AG04449 (cell line): ENCODE data around the gene CLPTM1L.

Source experiments
- CTCF ChIA-PET: fragments of 350-600 bp; formaldehyde crosslinking; extraction: SDS; loops from one replicate; lab custom pipeline; 2021; ENCODE audit warnings: antibody characterized with exemption; lab: Yijun Ruan, JAX
- POLR2A ChIA-PET: fragments of 400-600, 350-600 bp; formaldehyde crosslinking; extraction: SDS; loops from one replicate; lab custom pipeline; 2020; ENCODE audit warnings: antibody characterized with exemption, inconsistent platforms; lab: Yijun Ruan, JAX
- DNase-seq: peaks from one replicate; pipeline ENCODE4 v3.0.0-alpha.2; 2010; ENCODE audit warnings: low read depth, low spot score
- H3K4me3 ChIP-seq: 2 replicates; pipeline ENCODE4 v1.5.1; 2011; ENCODE audit warnings: low read depth, mild to moderate bottlenecking, control low read depth, low read length
- TF ChIP-seq, protein P1 (sequence below): IDR thresholded peaks from one replicate; pipeline ENCODE4 v1.5.1; 2011; ENCODE audit warnings: mild to moderate bottlenecking, moderate library complexity, low read length, control low read depth, inconsistent platforms; ENCODE audit not compliant: insufficient read depth; ENCODE audit errors: missing control alignments

CLPTM1L gene

GRCh38 chr5:1390861-1391600 lies 46.1 kb upstream of the CLPTM1L start:
- TF ChIP-seq, protein P1, sequence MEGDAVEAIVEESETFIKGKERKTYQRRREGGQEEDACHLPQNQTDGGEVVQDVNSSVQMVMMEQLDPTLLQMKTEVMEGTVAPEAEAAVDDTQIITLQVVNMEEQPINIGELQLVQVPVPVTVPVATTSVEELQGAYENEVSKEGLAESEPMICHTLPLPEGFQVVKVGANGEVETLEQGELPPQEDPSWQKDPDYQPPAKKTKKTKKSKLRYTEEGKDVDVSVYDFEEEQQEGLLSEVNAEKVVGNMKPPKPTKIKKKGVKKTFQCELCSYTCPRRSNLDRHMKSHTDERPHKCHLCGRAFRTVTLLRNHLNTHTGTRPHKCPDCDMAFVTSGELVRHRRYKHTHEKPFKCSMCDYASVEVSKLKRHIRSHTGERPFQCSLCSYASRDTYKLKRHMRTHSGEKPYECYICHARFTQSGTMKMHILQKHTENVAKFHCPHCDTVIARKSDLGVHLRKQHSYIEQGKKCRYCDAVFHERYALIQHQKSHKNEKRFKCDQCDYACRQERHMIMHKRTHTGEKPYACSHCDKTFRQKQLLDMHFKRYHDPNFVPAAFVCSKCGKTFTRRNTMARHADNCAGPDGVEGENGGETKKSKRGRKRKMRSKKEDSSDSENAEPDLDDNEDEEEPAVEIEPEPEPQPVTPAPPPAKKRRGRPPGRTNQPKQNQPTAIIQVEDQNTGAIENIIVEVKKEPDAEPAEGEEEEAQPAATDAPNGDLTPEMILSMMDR = no peak
- POLR2A ChIA-PET = no interaction called here
- CTCF ChIA-PET = no interaction called here
- no peak for DNase-seq
- no peak overlapping the region for H3K4me3 ChIP-seq

DNA sequence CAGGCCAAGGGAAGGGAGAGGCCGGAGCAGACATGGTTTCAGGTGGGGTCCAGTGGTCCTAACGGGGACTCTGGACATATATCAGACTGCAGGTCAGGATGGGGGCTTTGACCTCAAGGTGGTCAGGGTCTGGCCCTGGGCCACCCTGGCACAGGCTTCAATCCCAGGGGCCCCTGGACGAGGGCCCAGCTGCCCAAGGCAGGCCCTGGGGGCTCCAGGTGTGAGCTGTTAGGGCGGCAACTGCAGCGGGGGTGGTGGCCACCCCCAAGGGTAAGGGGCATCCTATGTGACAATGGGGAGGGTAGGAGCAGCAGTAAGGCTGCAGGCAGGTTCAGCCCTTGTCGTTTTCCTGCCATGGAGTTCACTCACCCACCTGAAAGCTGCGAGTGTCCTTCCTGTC lies 45.4 kb upstream of the CLPTM1L start:
- POLR2A ChIA-PET = no interaction called here
- TF ChIP-seq, protein P1 = no peak
- CTCF ChIA-PET = no interaction called here
- no peak for DNase-seq
- no peak overlapping the region for H3K4me3 ChIP-seq

DNA sequence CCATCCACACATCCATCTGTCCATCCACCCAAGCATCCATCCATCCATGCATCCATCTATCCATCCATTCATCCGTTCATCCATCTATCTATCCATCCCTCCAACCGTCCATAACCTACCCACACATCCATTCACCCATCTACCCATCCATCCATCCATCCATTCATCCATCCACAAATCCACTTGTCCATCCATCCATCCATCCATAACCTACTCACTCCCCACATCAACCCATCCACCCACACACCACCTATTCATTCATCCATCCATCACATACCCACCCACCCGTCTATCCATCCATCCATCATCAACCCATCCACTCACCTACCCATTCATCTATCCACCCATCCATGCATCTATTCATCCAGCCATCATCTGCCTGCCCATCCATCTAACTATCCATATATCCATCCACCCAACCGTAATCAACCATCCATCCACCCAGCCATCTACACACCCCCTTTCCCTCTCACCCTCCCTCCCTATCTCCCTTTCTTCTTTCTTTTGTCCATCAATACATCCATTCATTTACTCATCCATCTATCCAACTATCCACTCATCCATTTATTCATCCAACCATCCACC lies 43.6 kb upstream of the CLPTM1L start:
- DNase-seq = no peak
- TF ChIP-seq, protein P1 = no peak
- CTCF ChIA-PET = no interaction called here
- H3K4me3 ChIP-seq = no peak overlapping the region
- POLR2A ChIA-PET = no interaction called here

DNA sequence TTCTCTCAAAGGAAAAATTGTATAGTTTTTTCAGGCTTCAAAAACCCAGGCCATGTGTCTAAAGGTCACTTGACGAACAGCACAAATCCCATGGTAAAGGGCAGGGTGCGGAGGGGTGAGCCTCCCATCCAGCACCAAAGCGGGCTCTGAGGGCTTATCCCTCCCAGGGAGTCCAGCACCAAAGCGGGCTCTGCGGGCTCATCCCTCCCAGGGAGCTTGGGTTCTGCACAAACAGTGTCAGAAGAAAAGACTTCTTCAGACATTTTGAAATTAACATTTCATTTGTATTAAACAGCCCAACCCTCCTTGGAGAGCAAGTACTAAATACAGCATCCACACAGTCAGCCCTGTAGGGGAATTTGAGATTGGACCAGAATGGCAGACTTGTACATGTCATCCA lies 43.0 kb upstream of the CLPTM1L start:
- TF ChIP-seq, protein P1 = no peak
- no peak for DNase-seq
- ChIA-PET CTCF (no interaction called here), POLR2A (no interaction called here)
- H3K4me3 ChIP-seq = no peak overlapping the region

DNA sequence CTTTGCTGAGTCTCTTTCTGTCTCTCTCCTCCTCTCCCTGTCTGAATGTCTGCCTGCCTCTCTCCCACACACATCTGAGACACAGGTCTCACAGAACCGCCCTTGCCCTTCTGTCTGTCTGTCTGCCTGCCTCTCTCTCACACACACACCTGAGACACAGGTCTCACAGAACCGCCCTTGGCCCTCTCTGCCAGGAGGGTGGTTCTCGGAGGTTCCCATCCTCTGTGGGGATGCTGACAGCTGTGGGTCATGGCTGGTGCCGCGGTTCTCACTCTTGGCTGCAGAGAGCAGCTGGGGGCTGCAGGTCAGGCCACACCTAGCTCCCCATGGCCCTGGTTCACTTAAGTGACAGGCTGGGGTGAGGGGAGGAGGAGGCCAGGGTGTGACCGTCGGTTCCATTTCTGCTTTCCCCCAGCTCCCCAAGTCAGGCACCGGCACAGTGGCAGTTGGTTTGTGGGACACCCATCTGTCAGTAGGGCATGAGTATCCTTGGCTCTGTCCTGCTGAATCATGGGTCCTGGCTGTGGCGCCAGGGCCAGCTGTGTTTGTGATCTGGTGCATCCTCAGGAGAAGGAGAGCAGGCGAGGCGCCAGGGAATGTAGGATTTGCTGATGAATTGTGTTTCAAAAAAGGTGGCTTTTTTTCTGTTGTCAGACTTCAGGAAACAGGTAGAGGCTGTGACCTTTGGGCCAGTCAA lies 42.3 kb upstream of the CLPTM1L start:
- H3K4me3 ChIP-seq = no peak overlapping the region
- POLR2A ChIA-PET = no interaction called here
- DNase-seq = no peak
- CTCF ChIA-PET = no interaction called here
- TF ChIP-seq, protein P1 = no peak

DNA sequence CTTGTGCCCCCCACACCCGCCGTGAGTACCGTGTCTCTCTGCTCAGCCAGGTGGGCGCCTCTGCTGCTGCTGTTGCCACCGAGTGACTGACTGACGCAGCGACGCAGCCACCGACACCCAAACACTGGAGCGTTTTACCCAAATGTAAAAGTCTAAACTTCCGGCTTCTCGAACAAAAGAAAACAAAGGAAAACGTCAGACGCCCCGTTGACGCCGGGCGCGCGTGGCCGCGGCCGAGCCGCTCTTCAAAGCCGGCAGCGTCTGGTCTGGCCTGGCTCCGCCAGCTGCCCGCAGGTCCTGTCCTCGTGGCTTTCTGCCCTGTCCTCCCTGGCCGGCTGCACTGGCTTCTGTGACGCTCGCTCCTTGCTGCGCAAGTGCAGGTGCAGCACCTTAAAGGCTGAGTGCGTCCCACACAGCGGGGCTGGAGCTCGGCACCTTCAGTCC lies 41.4 kb upstream of the CLPTM1L start:
- peak overlapping the region; percentile 51 for H3K4me3 ChIP-seq
- TF ChIP-seq, protein P1 = no peak
- CTCF ChIA-PET = no interaction called here
- POLR2A ChIA-PET = no interaction called here
- DNase-seq = no peak
